Neuronal stem cell (in vitro differentiated cells): ENCODE measurements around the gene FSTL4.

ENCODE experiments used
- DNase-seq: peaks from one replicate; pipeline ENCODE4 v3.0.0-alpha.2; 2013; ENCODE audit warnings: low spot score
- H2AFZ ChIP-seq: one replicate; pipeline ENCODE4 v1.6.1; 2013; ENCODE audit warnings: mild to moderate bottlenecking, low read length, inconsistent platforms
- H2AK5ac ChIP-seq: 2 replicates; pipeline ENCODE4 v1.6.1; 2013; ENCODE audit warnings: low read depth, mild to moderate bottlenecking, inconsistent platforms, low read length, moderate library complexity, mixed read lengths
- H2BK120ac ChIP-seq: 2 replicates; pipeline ENCODE4 v1.6.1; 2013; ENCODE audit warnings: low read depth, mild to moderate bottlenecking, inconsistent platforms, low read length, moderate library complexity, mixed read lengths
- H2BK12ac ChIP-seq: one replicate; pipeline ENCODE4 v1.6.1; 2013; ENCODE audit warnings: low read length, inconsistent platforms
- H2BK15ac ChIP-seq: 2 replicates; pipeline ENCODE4 v1.6.1; 2013; ENCODE audit warnings: mild to moderate bottlenecking, low read length, inconsistent platforms, mixed read lengths
- H2BK5ac ChIP-seq: one replicate; pipeline ENCODE4 v1.6.1; 2013; ENCODE audit warnings: inconsistent platforms, mild to moderate bottlenecking, low read length, moderate library complexity
- H3K14ac ChIP-seq: one replicate; pipeline ENCODE4 v1.6.1; 2013; ENCODE audit warnings: low read length, inconsistent platforms
- H3K18ac ChIP-seq: 2 replicates; pipeline ENCODE4 v1.6.1; 2013; ENCODE audit warnings: low read length, inconsistent platforms
- H3K23ac ChIP-seq: 2 replicates; pipeline ENCODE4 v1.6.1; 2013; ENCODE audit warnings: low read depth, mild to moderate bottlenecking, mixed read lengths, low read length, inconsistent platforms; ENCODE audit not compliant: poor library complexity
- H3K27ac ChIP-seq: replicated peaks from 3 replicates; pipeline ENCODE4 v1.5.1; 2013; ENCODE audit warnings: low read length, inconsistent platforms
- H3K27me3 ChIP-seq, 3 experiments: 2 replicates each; pipeline ENCODE4 v1.6.1; 2013; ENCODE audit warnings: low read length in 3 of 3, mild to moderate bottlenecking in 2 of 3, inconsistent platforms in 1 of 3, low read depth in 1 of 3, mixed read lengths in 1 of 3, moderate library complexity in 1 of 3; ENCODE audit not compliant: control insufficient read depth in 3 of 3, insufficient read depth in 3 of 3
- H3K36me3 ChIP-seq, 2 donors: replicated peaks in 1 of 2; 2 replicates each; pipeline ENCODE4 v1.6.1; 2013; ENCODE audit warnings: low read length in 2 of 2; ENCODE audit not compliant: control insufficient read depth in 2 of 2, insufficient read depth in 2 of 2
- H3K4ac ChIP-seq: 2 replicates; pipeline ENCODE4 v1.6.1; 2013; ENCODE audit warnings: inconsistent platforms, mild to moderate bottlenecking, low read length, moderate library complexity
- H3K4me1 ChIP-seq, 2 donors: 1 replicate in 1 of 2; 2 replicates in 1 of 2; pipeline ENCODE4 v1.6.1; 2013; ENCODE audit warnings: low read length in 2 of 2, low read depth in 1 of 2; ENCODE audit not compliant: control insufficient read depth in 2 of 2, insufficient read depth in 1 of 2
- H3K4me2 ChIP-seq: one replicate; pipeline ENCODE4 v1.6.1; 2013; ENCODE audit warnings: mild to moderate bottlenecking, low read length, inconsistent platforms; ENCODE audit not compliant: insufficient read depth, poor library complexity, severe bottlenecking
- H3K4me3 ChIP-seq, 2 donors: 2 replicates each; pipeline ENCODE4 v1.5.1; 2013; ENCODE audit warnings: low read length in 2 of 2, mild to moderate bottlenecking in 2 of 2, inconsistent platforms in 1 of 2, moderate library complexity in 1 of 2
- H3K79me1 ChIP-seq: one replicate; pipeline ENCODE4 v1.6.1; 2013; ENCODE audit warnings: low read depth, mild to moderate bottlenecking, inconsistent platforms, low read length, moderate library complexity
- H3K9ac ChIP-seq: one replicate; pipeline ENCODE4 v1.6.1; 2013; ENCODE audit warnings: mild to moderate bottlenecking, low read depth, low read length, inconsistent platforms; ENCODE audit not compliant: poor library complexity
- H3K9me3 ChIP-seq, 2 donors: replicated peaks in 1 of 2; 2 replicates each; pipeline versions ENCODE3 to v1.6.1; 2013; ENCODE audit warnings: low read length in 2 of 2, mild to moderate bottlenecking in 2 of 2, inconsistent platforms in 1 of 2, low read depth in 1 of 2, mixed read lengths in 1 of 2, moderate library complexity in 1 of 2; ENCODE audit not compliant: control insufficient read depth in 2 of 2, insufficient read depth in 1 of 2
- H4K8ac ChIP-seq: one replicate; pipeline ENCODE4 v1.6.1; 2013; ENCODE audit warnings: low read depth, mild to moderate bottlenecking, inconsistent platforms, low read length, moderate library complexity
- H4K91ac ChIP-seq: one replicate; pipeline ENCODE4 v1.6.1; 2013; ENCODE audit warnings: low read length, low read depth, mild to moderate bottlenecking, inconsistent platforms; ENCODE audit not compliant: poor library complexity
- WGBS, 2 donors: extraction: QIAGEN DNeasy Blood & Tissue Kit; methylation state at CpG; one replicate each; pipeline ENCODE4 v1.1.7; 2013; ENCODE audit warnings: missing lambda C conversion rate in 2 of 2, mixed read lengths in 1 of 2; ENCODE audit not compliant: insufficient read length in 2 of 2, insufficient replicate concordance in 1 of 2; ENCODE audit errors: extremely low coverage in 2 of 2; 5-methylcytosine and 5-hydroxymethylcytosine counted together

The FSTL4 gene

DNA sequence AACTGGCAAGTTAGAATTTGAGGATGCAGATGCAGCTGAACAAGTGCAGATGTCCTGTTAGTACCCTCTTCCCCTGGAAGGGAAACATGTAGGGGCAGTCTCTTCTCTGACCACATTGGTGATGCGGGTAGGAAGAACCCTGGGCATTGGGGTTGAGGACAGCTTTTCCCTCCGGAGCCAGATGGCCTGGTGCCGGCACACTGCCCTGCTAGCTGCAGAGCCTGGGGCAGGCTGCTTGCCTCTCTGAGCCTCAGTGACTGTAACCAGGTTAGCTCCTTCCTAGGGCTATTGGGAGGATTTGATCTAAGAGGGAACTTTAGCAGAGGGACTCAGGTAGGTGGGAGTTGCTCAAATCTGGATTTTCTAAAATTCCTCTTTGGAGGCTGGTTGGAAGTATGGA lies 412.1 kb downstream of the FSTL4 start:
- WGBS, 2 donors, result no CpG with 5 or more reads among the region's 3 CpGs
- Histone ChIP-seq H3K18ac (no peak overlapping the region), H3K27me3 (no peaks in the 10 kb centered on the region)

DNA sequence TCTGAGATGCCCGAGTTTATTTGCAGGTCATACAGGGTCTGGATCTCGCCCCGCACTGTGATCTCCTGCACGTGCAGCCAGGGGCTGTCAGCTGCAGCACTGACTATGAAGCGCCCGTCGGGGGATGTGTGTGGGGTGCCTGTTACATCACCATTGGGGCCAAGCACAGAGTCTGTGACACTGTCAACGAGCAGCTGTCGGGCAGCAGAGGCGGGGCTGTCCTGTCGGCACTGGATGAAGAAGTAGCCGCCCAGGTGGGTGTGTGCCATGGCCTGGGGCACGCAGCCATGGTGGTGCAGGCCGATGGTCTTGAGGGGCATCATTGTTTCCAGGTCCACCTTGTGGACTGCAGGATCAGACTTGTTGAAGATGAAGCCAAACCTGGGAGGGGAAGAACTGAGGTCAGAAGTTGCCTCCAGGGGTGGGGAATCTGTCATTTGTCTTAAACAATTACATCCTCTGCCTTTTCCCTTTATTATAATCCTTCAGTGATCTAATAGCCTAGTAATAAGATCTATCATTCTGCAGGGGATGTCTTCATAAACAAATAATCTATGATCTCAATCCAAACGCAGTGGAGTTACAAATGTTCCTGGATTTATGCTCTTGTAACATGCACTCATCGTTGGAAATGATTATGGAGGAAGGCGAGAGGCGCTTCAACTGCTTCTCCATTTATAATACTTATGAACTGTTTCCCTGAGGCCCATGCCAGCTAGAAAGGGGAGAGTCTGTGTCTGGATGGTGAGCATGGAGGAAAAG lies 412.7 kb downstream of the FSTL4 start:
- no peaks in the 10 kb centered on the region for H3K9me3 ChIP-seq
- no peak overlapping the region for H3K27ac ChIP-seq
- no peak overlapping the region for H2AFZ ChIP-seq
- H2BK12ac ChIP-seq, result no peak overlapping the region
- H3K9ac ChIP-seq, result no peak overlapping the region
- H4K8ac ChIP-seq, result no peak overlapping the region
- H2BK120ac ChIP-seq, result no peak overlapping the region
- no peak overlapping the region for H4K91ac ChIP-seq
- H3K27me3 ChIP-seq, result no peaks in the 10 kb centered on the region
- no peak overlapping the region for H2AK5ac ChIP-seq
- no peaks in the 10 kb centered on the region for H3K4me1 ChIP-seq
- H3K23ac ChIP-seq, result no peak overlapping the region
- no CpG with 5 or more reads among the region's 18 CpGs for WGBS, 2 donors
- no peak overlapping the region for H3K14ac ChIP-seq
- no peaks in the 10 kb centered on the region for H3K36me3 ChIP-seq
- no peak overlapping the region for H3K4ac ChIP-seq
- no peak overlapping the region for H2BK5ac ChIP-seq
- no peak overlapping the region for H2BK15ac ChIP-seq
- DNase-seq, result no peak
- no peak overlapping the region for H3K4me2 ChIP-seq
- H3K4me3 ChIP-seq, result no peak overlapping the region
- no peak overlapping the region for H3K18ac ChIP-seq
- H3K79me1 ChIP-seq, result no peaks in the 10 kb centered on the region

More for the DNA sequence above, 412.1 kb downstream of the FSTL4 start:
- DNase-seq, result no peak
- H3K36me3 ChIP-seq, result no peaks in the 10 kb centered on the region
- H3K4me1 ChIP-seq, result no peaks in the 10 kb centered on the region
- no peak overlapping the region for H3K9ac ChIP-seq
- H3K4ac ChIP-seq, result no peak overlapping the region
- H2BK120ac ChIP-seq, result no peak overlapping the region
- no peaks in the 10 kb centered on the region for H3K9me3 ChIP-seq
- H3K4me3 ChIP-seq, result no peak overlapping the region
- H2BK5ac ChIP-seq, result no peak overlapping the region
- H3K14ac ChIP-seq, result no peak overlapping the region
- H2AFZ ChIP-seq, result no peak overlapping the region
- no peak overlapping the region for H2BK12ac ChIP-seq
- no peak overlapping the region for H2BK15ac ChIP-seq
- no peak overlapping the region for H2AK5ac ChIP-seq
- no peak overlapping the region for H3K4me2 ChIP-seq
- H3K23ac ChIP-seq, result peak overlapping the region; percentile 11
- H4K91ac ChIP-seq, result no peak overlapping the region
- H3K79me1 ChIP-seq, result no peaks in the 10 kb centered on the region
- H4K8ac ChIP-seq, result no peak overlapping the region
- no peak overlapping the region for H3K27ac ChIP-seq

- H2AK5ac ChIP-seq, result peak overlapping the region; percentile 37
- H3K23ac ChIP-seq, result no peak overlapping the region
- H2AFZ ChIP-seq, result no peak overlapping the region
- no peak overlapping the region for H3K18ac ChIP-seq
- WGBS, 2 donors, result no CpG with 5 or more reads among the region's 12 CpGs
- no peak overlapping the region for H3K27ac ChIP-seq
- no peak overlapping the region for H3K14ac ChIP-seq
- H3K36me3 ChIP-seq, result no peaks in the 10 kb centered on the region
- no peaks in the 10 kb centered on the region for H3K27me3 ChIP-seq
- no peak overlapping the region for H2BK120ac ChIP-seq
- no peaks in the 10 kb centered on the region for H3K79me1 ChIP-seq
- no peak overlapping the region for H2BK5ac ChIP-seq
- no peaks in the 10 kb centered on the region for H3K9me3 ChIP-seq
- no peak overlapping the region for H3K4me2 ChIP-seq
- H2BK15ac ChIP-seq, result no peak overlapping the region
- no peak for DNase-seq
- peak overlapping the region; percentile 54 for H4K8ac ChIP-seq
- H3K4me3 ChIP-seq, result no peak overlapping the region
- no peak overlapping the region for H2BK12ac ChIP-seq
- H3K4ac ChIP-seq, result no peak overlapping the region
- no peak overlapping the region for H4K91ac ChIP-seq
- H3K9ac ChIP-seq, result no peak overlapping the region
- no peaks in the 10 kb centered on the region for H3K4me1 ChIP-seq
Measured at GRCh38 chr5:133198511-133198910, 413.8 kb downstream of the FSTL4 start.

GRCh38 chr5:133196441-133197085 lies 415.8 kb downstream of the FSTL4 start:
- Histone ChIP-seq H3K4me3 (no peak overlapping the region), H3K79me1 (no peaks in the 10 kb centered on the region), H3K14ac (no peak overlapping the region), H3K27ac (no peak overlapping the region), H2BK12ac (no peak overlapping the region), H3K27me3 (no peaks in the 10 kb centered on the region), H2BK5ac (no peak overlapping the region), H3K4me1 (no peaks in the 10 kb centered on the region), H2BK120ac (no peak overlapping the region), H2BK15ac (no peak overlapping the region), H3K4ac (no peak overlapping the region), H3K23ac (no peak overlapping the region), H4K8ac (no peak overlapping the region), H3K4me2 (no peak overlapping the region), H4K91ac (no peak overlapping the region), H2AFZ (peak overlapping the region; percentile 40), H3K9me3 (no peaks in the 10 kb centered on the region), H3K18ac (no peak overlapping the region), H3K36me3 (no peaks in the 10 kb centered on the region), H3K9ac (no peak overlapping the region), H2AK5ac (no peak overlapping the region)
- no CpG with 5 or more reads among the region's 4 CpGs for WGBS, 2 donors
- DNase-seq, result no peak
